Rectal smooth muscle tissue (tissue), 1 donor: ENCODE measurements around the gene APBB2.

Experiments
- H3K27ac ChIP-seq: one replicate; pipeline ENCODE4 v1.7.0; 2013; ENCODE audit warnings: low read depth, low read length, inconsistent platforms
- H3K27me3 ChIP-seq: one replicate; pipeline ENCODE4 v1.7.0; 2013; ENCODE audit warnings: low read length; ENCODE audit not compliant: control insufficient read depth, insufficient read depth
- H3K36me3 ChIP-seq: one replicate; pipeline ENCODE4 v1.7.0; 2013; ENCODE audit warnings: low read length; ENCODE audit not compliant: control insufficient read depth, insufficient read depth
- H3K4me1 ChIP-seq: one replicate; pipeline ENCODE4 v1.7.0; 2013; ENCODE audit warnings: low read length; ENCODE audit not compliant: control insufficient read depth, insufficient read depth
- H3K4me3 ChIP-seq: one replicate; pipeline ENCODE4 v1.7.0; 2013; ENCODE audit warnings: low read length
- H3K9ac ChIP-seq: one replicate; pipeline ENCODE4 v1.7.0; 2013; ENCODE audit warnings: low read length

Gene APBB2

DNA sequence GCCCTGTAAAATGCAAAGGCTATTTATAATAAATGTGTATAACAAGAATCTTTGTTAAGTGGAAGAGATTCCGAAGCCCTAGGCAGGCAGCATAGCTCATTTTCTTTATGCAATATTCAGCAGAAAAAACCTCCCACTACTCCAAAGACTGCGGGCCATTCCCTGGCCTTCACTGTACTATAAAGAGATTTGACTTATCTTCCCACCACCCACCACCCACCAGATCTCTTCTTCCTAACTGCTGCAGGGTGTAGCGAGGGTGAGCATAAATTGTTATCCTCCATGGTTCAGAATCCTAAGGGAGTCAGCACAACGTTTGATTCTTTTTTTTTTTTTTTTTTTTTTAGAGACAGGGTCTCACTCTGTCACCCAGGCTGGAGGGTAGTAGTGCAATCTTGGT, 349.8 kb downstream of the APBB2 start:
- H3K9ac ChIP-seq: no peak overlapping the region
- H3K36me3 ChIP-seq: peaks cover 2% of the 10 kb centered on the region
- no peak overlapping the region for H3K27ac ChIP-seq
- H3K4me1 ChIP-seq: no peaks in the 10 kb centered on the region
- H3K27me3 ChIP-seq: no peaks in the 10 kb centered on the region
- H3K4me3 ChIP-seq: no peak overlapping the region

DNA sequence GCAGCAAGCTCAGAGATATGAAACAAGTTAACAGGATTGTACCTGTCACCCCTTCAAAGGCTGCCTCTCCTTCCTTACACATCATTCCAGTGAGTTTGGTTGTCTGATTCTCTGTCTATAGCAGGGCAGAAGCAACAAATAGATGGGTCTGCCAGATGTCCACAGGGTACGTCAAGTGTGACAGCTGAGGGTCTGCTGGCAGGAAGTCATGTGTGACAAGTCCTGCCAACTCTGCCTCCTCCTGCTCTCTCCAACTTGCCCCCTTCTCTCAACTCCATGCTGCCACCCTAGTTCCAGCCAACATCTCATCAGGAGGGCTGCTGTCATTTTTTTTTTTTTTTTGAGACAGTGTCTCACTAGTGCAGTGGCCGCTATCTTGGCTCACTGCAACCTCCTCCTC, 355.4 kb downstream of the APBB2 start:
- Histone ChIP-seq H3K4me1 (no peaks in the 10 kb centered on the region), H3K9ac (no peak overlapping the region), H3K36me3 (peaks cover 2% of the 10 kb centered on the region), H3K27me3 (no peaks in the 10 kb centered on the region), H3K27ac (no peak overlapping the region), H3K4me3 (no peak overlapping the region)

DNA sequence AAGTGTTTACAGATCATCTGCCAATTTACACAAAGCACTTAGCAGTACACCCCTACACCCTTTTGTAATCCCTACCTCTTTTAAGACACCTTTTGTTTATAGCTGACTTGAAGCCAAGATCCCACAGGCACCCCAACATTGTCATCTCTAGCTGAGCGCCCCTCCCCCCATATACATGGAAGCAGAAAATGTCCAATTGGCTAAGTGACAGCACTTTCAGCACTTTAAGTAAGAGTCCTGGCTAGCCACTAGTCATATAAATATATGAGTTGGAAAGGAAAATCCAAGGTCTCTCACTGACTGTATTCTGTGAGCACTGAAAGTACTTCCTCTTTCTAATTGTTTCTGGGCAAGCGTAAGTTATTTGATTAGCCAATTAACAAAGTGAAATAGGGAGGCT, 356.4 kb downstream of the APBB2 start:
- Histone ChIP-seq H3K4me1 (no peaks in the 10 kb centered on the region), H3K27me3 (no peaks in the 10 kb centered on the region), H3K4me3 (no peak overlapping the region), H3K9ac (no peak overlapping the region), H3K27ac (no peak overlapping the region), H3K36me3 (no peaks in the 10 kb centered on the region)

DNA sequence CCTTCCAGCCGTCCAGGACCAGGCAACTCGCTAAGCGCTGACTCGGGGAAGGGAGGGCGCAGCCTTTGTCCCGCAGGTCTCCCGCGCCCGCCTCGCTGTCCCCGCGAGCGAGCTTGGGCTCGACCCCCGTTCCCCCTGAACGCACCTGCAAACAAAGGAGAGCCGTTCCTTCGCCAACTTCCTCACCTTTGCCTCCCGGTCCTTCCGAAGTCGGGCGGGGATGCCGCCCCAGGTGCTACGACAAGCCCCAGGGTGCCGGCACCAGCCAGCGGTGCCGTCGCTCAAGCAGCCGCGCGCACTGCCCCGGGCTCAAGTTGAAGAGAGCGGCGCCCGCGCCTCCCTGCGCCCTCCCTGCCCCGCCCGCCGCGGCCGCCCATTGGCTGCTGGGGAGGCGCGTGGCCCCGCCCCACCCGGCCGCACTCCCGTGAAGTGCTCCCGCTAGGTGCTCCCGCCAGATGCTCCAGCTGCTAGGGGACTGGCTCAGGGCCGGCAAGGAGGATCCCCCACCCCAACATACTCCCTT, 357.4 kb downstream of the APBB2 start:
- H3K4me1 ChIP-seq: no peaks in the 10 kb centered on the region
- no peak overlapping the region for H3K27ac ChIP-seq
- no peaks in the 10 kb centered on the region for H3K27me3 ChIP-seq
- H3K9ac ChIP-seq: no peak overlapping the region
- H3K4me3 ChIP-seq: peak overlapping the region; percentile 63
- no peaks in the 10 kb centered on the region for H3K36me3 ChIP-seq

DNA sequence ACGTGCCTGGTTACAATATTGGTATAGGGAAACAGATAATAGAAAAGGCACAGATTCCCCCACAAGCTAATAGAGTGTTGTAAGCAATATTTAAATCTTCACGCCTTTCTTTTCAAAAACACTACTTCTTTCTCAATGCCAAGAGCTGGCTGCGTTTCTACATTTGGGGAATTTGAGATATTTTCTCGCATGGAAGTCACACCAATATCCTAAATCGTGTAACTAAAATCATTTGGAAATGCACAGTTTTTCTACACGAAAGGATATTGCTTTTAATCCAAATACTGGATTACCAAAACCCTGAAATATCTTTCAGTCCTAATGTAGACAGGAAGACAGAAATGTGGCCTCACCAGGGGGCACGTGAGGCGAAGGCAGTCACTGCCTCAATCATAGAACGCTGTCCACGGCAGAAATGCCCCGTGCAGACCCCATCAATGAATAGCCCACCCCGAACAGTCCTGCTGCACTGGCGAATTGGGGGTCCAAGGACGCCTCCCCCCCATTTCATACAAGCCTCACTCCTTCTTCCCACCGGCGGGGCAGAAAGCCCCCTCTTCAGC, 358.0 kb downstream of the APBB2 start:
- Histone ChIP-seq H3K4me1 (no peaks in the 10 kb centered on the region), H3K4me3 (peak overlapping the region; percentile 63), H3K9ac (no peak overlapping the region), H3K27ac (no peak overlapping the region), H3K27me3 (no peaks in the 10 kb centered on the region), H3K36me3 (no peaks in the 10 kb centered on the region)

DNA sequence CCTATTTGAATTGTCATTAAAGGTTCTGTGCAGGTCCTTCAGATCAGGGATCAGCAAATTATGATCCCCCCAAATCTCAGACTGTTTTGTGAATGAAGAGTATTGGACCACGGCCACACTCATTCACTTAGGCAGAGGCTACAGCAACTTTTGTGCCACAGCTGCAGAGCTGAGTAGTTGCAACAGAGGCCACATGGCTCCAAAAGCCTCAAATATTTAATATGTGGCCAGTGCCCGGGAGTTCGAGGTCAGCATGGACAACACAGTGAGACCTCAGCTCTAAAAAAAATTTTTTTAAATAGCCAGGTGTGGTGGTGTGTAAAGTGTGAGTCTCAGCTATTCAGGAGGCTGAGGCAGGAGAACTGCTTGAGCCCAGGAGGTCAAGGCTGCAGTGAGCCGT, 363.8 kb downstream of the APBB2 start:
- Histone ChIP-seq H3K27ac (no peak overlapping the region), H3K4me1 (no peaks in the 10 kb centered on the region), H3K36me3 (no peaks in the 10 kb centered on the region), H3K9ac (no peak overlapping the region), H3K27me3 (no peaks in the 10 kb centered on the region), H3K4me3 (no peak overlapping the region)

DNA sequence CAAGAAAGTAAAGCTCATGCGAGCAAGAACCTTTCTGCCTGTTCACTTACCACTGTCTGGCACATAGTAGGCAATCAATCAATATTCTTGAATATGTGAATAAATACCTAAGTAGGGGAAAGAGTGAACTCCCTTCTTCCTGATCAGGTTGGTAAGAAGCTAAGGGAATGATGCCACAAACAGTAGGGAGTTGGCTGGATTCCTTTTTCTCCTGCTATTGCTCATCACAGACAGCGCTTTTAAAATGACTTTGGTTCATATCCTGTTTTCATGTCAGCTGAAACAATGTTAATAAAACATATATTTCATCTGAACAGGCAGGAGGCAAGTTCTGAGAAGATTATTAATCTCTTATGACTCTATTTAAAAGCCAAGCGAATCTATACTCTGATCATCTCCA, 365.4 kb downstream of the APBB2 start:
- no peaks in the 10 kb centered on the region for H3K4me1 ChIP-seq
- no peaks in the 10 kb centered on the region for H3K27me3 ChIP-seq
- no peak overlapping the region for H3K4me3 ChIP-seq
- H3K36me3 ChIP-seq: no peaks in the 10 kb centered on the region
- H3K9ac ChIP-seq: no peak overlapping the region
- H3K27ac ChIP-seq: no peak overlapping the region

DNA sequence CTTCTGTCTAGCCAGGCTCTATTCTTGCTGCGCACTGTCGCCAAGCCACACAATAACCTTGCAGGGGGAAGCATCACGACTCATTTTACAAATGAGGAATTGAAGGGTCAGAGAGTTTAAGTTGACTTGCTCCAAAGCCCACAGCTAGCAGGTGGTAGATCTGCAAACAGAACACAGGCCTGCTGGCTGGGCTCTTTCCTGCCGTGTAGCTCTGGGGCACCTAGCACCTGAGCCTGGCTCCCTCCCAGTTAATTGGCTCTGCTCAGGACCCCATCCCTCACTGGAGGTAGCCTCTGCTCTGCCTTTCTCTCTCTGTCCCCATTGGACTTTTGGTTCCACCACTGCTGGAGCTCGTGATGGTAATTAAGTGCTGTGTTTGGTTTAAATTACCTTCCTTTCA, 366.1 kb downstream of the APBB2 start:
- no peak overlapping the region for H3K9ac ChIP-seq
- H3K27ac ChIP-seq: no peak overlapping the region
- H3K4me1 ChIP-seq: no peaks in the 10 kb centered on the region
- no peaks in the 10 kb centered on the region for H3K36me3 ChIP-seq
- no peak overlapping the region for H3K4me3 ChIP-seq
- H3K27me3 ChIP-seq: no peaks in the 10 kb centered on the region

DNA sequence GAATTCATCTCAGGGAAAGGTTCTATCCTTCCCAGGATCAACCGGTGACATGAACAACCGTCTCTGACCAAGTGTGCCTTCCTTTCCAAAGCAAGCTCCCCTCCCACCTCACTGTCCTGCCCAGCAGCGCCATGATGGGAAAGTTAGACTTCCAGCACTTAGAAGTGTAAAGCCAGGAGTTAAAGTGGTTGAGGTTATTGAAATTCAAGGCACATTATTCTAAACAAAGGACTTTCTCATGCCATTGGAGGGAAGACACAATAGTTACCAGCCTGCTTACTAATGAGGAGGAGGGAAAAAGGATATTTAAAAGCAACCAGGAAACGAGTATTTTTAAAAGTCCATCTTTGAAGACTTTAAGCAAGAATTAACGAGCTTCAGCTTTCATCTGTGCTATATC, 367.8 kb downstream of the APBB2 start:
- no peak overlapping the region for H3K4me3 ChIP-seq
- no peak overlapping the region for H3K9ac ChIP-seq
- no peaks in the 10 kb centered on the region for H3K27me3 ChIP-seq
- H3K27ac ChIP-seq: no peak overlapping the region
- H3K36me3 ChIP-seq: no peaks in the 10 kb centered on the region
- no peaks in the 10 kb centered on the region for H3K4me1 ChIP-seq

DNA sequence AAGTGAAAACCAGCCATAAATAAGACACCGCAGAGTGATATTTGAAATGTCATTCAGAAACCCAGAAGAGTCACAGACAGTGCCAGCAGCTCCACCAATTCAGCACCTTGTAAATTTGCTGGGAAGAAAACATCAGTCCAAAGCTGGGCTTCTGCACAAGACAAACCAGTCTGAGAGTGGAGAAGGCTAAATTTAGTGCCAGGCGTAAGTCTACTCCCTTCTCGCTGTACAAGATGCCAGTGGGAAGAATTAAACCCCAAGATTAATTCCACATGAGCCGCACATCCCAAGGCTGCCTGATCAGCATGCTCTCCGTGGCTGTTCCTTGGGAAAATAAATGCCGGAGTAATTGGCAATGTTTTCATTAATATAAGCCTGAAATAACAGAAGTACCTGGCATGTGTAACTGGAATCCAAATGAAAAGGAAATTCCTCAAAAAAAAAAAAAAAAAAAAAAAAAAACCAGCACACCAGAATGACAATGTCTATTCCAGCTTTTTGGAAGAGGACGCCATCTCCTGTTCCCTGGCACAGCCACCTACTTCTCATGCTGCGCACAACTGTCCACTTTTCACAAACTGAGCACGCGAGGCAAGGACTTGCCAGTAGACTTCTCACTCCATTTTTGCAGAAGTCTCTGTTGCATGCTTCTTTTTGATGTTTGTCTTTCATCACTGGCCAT, 369.0 kb downstream of the APBB2 start:
- Histone ChIP-seq H3K27ac (no peak overlapping the region), H3K27me3 (no peaks in the 10 kb centered on the region), H3K9ac (no peak overlapping the region), H3K36me3 (no peaks in the 10 kb centered on the region), H3K4me1 (no peaks in the 10 kb centered on the region), H3K4me3 (no peak overlapping the region)

DNA sequence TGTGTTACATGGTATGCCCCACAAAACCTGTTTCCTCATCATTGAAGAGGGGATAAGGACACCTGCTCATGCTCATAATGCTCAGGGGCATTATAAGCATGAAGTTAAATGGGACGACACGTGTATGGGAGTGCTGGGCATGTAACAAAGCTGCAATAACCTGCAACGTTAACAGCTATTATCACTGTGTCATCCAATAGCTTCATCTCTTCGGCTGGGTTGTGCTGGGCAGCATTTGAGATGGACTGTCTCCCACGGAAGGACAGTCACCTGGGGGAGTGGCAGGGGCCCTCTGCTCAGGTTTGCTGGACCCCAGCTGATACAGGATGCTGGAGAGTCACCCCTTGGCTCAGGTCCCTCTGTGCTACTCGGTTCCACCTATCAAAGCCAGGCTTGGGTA, 370.1 kb downstream of the APBB2 start:
- Histone ChIP-seq H3K36me3 (no peaks in the 10 kb centered on the region), H3K4me3 (no peak overlapping the region), H3K9ac (no peak overlapping the region), H3K27ac (no peak overlapping the region), H3K4me1 (no peaks in the 10 kb centered on the region), H3K27me3 (no peaks in the 10 kb centered on the region)

DNA sequence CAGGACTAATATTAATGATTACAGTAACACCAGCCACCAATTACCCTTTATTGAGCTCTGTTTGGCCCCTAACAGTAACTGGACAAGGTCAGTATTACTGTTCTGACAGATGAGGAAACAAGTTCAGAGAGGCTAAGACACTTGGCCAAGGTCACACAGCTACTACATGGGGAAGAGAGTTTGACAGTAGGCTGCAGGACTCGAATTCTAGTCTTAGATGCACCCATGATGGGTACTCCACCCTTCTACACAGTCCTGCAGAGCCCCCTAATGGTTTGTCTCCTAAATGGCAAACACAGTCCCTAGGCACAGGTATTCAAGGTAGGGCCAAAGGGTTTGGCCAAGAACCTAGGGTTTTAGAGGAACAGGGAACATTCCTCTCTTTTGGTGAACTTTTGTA, 370.6 kb downstream of the APBB2 start:
- H3K9ac ChIP-seq: no peak overlapping the region
- H3K27ac ChIP-seq: no peak overlapping the region

More for the DNA sequence above, 370.6 kb downstream of the APBB2 start:
- Histone ChIP-seq H3K27me3 (no peaks in the 10 kb centered on the region), H3K4me3 (no peak overlapping the region), H3K4me1 (no peaks in the 10 kb centered on the region), H3K36me3 (no peaks in the 10 kb centered on the region)
